Transverse colon (tissue), 4 donors: ENCODE measurements around the gene RNU6-1. TPM values are rescaled to one million over a fixed set of nuclear protein-coding genes. Genes with fewer than 3 reads are reported as not detected.

Source experiments
- DNase-seq: peaks from one replicate; pipeline ENCODE4 v3.0.0-alpha.2; 2019
- H3K27ac ChIP-seq, 4 donors: fragments of 200-600 bp; sonication (generic); 2 replicates each; pipeline ENCODE4 v1.5.1; 2016 to 2018; ENCODE audit warnings: inconsistent platforms in 4 of 4
- H3K27me3 ChIP-seq: fragments of 200-600 bp; sonication (generic); 2 replicates; pipeline ENCODE4 v1.5.1; 2017; ENCODE audit warnings: inconsistent platforms
- H3K36me3 ChIP-seq, 4 donors: fragments of 200-600 bp; sonication (generic); 2 replicates each; pipeline ENCODE4 v1.5.1; 2017 to 2019; ENCODE audit warnings: inconsistent platforms in 4 of 4
- H3K4me1 ChIP-seq, 4 donors: fragments of 200-600 bp; sonication (generic); 2 replicates each; pipeline ENCODE4 v1.5.1; 2017 to 2020; ENCODE audit warnings: inconsistent platforms in 4 of 4
- H3K4me3 ChIP-seq, 4 donors: fragments of 200-600 bp; sonication (generic); 1 replicate in 1 of 4; 2 replicates in 3 of 4; pipeline versions ENCODE4 v1.5.1 to v1.6.1; 2017 to 2019; ENCODE audit warnings: inconsistent platforms in 4 of 4
- H3K9me3 ChIP-seq, 2 donors: fragments of 200-600 bp; sonication (generic); 2 replicates each; pipeline ENCODE4 v1.5.1; 2017 to 2019; ENCODE audit warnings: inconsistent platforms in 2 of 2
- EP300 ChIP-seq: sonication (generic); formaldehyde crosslinking; IDR thresholded peaks from one replicate; pipeline ENCODE4 v1.6.1; 2017; ENCODE audit warnings: antibody characterized with exemption, low read depth
- POLR2A ChIP-seq: fragments of 450-650 bp; IDR thresholded peaks from one replicate; pipeline ENCODE4 v1.6.1; 2016; ENCODE audit warnings: antibody characterized with exemption, mild to moderate bottlenecking, moderate library complexity
- POLR2AphosphoS5 ChIP-seq, 3 donors: sonication (generic); formaldehyde crosslinking; IDR thresholded peaks; one replicate each; pipeline ENCODE4 v1.6.1; 2016; ENCODE audit warnings: antibody characterized with exemption in 3 of 3
- WGBS, 2 donors: methylation state at CpG; one replicate each; pipeline ENCODE4 v1.1.5; 2018; ENCODE audit warnings: low coverage in 1 of 2; 5-methylcytosine and 5-hydroxymethylcytosine counted together
- in situ Hi-C, 4 donors: fragments of 200-750 bp; cut with MboI; loops; one replicate each; pipeline versions ENCODE4 v1.15.0 to v1.15.1; 2017; ENCODE audit warnings: low sequenced_read_pairs in 3 of 4, low pct_ligation_motif_present in 1 of 4, low pct_unique_long_range_greater_than_20kb in 1 of 4
- intact Hi-C: fragments of 100-400 bp; cut with DNase I; formaldehyde crosslinking; loops from one replicate; pipeline ENCODE4 v1.15.1; 2023; ENCODE audit warnings: low total_unique reads
- total RNA-seq, 4 donors: library from RNA; depleted of rRNA; stranded (reverse); fragments of >200 nt; gene quantifications; one replicate each; pipeline ENCODE4 v1.1.0, GENCODE V29; 2016
- TF ChIP-seq, protein P1 (sequence below), 5 experiments: fragments of 200-600 bp in 3 of 5; fragments of 450-650 bp in 2 of 5; sonication (generic) in 3 of 5; IDR thresholded peaks; 1 replicate in 2 of 5; 2 replicates in 3 of 5; pipeline ENCODE4 v1.5.1; 2016 to 2017; ENCODE audit warnings: antibody characterized with exemption in 5 of 5, inconsistent platforms in 3 of 5, mild to moderate bottlenecking in 2 of 5, moderate library complexity in 1 of 5

The RNU6-1 gene
- total RNA-seq, 4 donors from 2014 or later, result not detected

DNA sequence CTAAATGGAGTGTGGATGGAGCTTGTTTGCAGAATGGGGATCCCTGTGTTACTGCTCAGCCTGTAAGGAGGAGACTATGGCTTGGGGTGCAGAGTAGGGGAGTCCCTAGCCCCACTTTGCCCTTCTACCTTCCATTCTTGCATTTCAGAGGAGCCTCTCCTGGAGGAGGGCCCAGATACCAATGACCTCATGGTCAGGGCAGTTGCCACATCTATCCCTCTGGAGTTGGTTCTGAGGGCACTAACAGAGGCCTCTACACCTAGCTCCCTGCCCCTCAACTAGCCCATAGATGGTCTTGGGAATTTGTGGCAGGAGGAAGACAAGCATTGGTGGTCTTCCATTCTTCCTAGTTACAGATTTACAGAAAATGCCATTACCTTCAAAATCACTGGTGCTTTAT, 8.5 kb downstream of the RNU6-1 start:
- no peak overlapping the region for H3K27ac ChIP-seq
- peaks cover 99% of the 10 kb centered on the region for H3K27me3 ChIP-seq
- no peaks in the 10 kb centered on the region for H3K9me3 ChIP-seq
- H3K4me1 ChIP-seq, result peaks cover 44 to 78% (median 67%) of the 10 kb centered on the region in 4 donors
- in situ Hi-C loops, result loop anchor here (10.0 to 25.0 kb wide), 5 partner anchors 317 to 894 kb away; no protein-coding TSS in a partner anchor
- H3K36me3 ChIP-seq, result no peaks in the 10 kb centered on the region
- TF ChIP-seq POLR2A (no peak), POLR2AphosphoS5 (IDR thresholded peaks at IDR 0.05) (no peak), EP300 (no peak)
- TF ChIP-seq, protein P1, sequence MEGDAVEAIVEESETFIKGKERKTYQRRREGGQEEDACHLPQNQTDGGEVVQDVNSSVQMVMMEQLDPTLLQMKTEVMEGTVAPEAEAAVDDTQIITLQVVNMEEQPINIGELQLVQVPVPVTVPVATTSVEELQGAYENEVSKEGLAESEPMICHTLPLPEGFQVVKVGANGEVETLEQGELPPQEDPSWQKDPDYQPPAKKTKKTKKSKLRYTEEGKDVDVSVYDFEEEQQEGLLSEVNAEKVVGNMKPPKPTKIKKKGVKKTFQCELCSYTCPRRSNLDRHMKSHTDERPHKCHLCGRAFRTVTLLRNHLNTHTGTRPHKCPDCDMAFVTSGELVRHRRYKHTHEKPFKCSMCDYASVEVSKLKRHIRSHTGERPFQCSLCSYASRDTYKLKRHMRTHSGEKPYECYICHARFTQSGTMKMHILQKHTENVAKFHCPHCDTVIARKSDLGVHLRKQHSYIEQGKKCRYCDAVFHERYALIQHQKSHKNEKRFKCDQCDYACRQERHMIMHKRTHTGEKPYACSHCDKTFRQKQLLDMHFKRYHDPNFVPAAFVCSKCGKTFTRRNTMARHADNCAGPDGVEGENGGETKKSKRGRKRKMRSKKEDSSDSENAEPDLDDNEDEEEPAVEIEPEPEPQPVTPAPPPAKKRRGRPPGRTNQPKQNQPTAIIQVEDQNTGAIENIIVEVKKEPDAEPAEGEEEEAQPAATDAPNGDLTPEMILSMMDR (IDR thresholded peaks at IDR 0.05), result no peak
- intact Hi-C loops, result loop anchor here (10.0 kb wide), 1 partner anchor 367 kb away; no protein-coding TSS in a partner anchor
- no peak overlapping the region for H3K4me3 ChIP-seq
- DNase-seq, result no peak

DNA sequence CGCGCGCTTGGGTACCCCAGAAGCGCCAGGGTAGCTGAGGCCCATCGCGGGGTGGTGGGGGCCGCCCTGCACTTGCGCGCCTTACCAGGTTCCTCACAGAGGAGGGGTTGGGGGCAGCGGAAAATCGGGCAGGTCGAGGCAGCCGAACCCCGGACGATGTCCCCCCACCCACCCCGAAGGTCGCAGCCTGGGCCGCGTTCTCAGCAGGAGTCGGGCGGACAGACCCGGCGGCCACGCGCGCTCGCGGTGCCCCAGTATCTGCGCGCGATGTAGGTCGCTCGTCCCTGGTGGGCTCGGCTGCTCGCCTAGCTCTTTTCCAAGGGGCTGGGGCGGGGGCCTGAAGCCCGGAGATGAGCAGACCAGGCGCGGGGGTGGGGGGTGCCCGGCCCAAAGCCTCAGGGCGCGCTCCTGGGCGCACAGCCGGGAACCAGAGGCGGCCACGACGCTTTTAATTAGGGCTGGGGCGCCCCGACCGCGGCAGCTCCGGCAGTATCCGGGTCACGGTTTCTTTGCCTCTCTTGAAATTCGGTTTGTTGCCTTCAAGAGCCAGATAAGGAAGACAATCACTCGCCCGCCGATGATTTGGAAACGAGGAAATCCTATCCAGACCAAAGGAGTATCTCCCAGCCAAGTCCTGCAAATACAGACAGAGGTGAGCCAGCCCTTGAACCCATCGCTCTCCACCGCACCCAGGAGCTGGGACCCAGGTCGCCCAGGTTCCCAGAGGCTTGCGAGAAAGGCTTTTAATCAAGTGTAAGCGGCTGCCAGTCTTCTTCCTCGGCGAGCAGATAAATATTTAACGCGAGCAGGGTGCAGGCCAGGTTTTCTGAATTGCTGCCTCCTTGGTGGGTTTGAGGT, 10.0 kb downstream of the RNU6-1 start:
- Histone ChIP-seq H3K4me3 (no peak overlapping the region), H3K9me3 (no peaks in the 10 kb centered on the region), H3K27ac (no peak overlapping the region), H3K36me3 (no peaks in the 10 kb centered on the region), H3K4me1 (peaks cover 30 to 76% (median 67%) of the 10 kb centered on the region in 4 donors), H3K27me3 (peaks cover 100% of the 10 kb centered on the region)
- 30% methylated on average over 67 of the region's 68 CpGs; no CpG with 5 or more reads in 1 of the 2 donors for WGBS, 2 donors
- no peak for DNase-seq
- intact Hi-C loops (loop anchor here (10.0 kb wide), 1 partner anchor 365 kb away; no protein-coding TSS in a partner anchor), in situ Hi-C loops (loop anchor here (10.0 to 25.0 kb wide), 5 partner anchors 315 to 893 kb away; no protein-coding TSS in a partner anchor)
- no peak for TF ChIP-seq EP300
- TF ChIP-seq, protein P1 (IDR thresholded peaks at IDR 0.05), result no peak
- TF ChIP-seq POLR2AphosphoS5 (IDR thresholded peaks at IDR 0.05), result no peak
- no peak for TF ChIP-seq POLR2A

DNA sequence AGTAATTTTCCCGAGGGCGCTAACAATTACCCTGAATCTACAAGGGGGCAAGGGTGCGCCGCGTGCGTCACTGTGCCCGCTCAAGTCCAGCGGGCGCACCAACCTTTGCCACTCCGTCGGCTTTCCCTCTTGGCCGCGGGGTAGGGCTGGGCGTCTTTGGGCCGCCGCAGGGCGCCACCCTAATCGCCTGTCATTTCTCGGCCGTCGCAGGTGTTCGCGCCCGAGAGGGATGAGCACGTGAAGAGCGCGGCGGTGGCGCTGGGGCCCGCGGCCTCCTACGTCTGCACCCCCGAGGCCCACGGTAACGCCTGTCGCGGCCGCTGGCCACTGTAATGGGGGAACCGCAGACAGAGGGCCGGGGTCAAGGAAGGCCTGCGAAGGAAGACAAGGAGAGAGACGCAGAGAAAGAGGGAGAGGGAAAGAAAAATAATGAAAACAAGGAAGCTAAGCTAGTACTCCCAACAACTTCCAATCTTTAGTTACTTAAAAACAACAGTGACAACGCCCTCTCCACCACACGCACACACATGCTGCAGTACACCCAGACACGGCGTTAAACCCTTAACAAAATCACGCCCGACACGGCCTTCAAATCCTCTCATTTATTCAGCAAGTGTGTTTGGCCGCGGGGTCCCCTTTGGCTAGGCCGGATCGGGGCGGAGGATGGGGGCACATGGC, 10.7 kb downstream of the RNU6-1 start:
- 9% methylated on average over 54 of the region's 54 CpGs; no CpG with 5 or more reads in 1 of the 2 donors for WGBS, 2 donors
- no peak for DNase-seq
- intact Hi-C loops (no loop called here), in situ Hi-C loops (loop anchor here in 1 of 4 donors (25.0 kb wide), 1 partner anchor 892 kb away; no protein-coding TSS in a partner anchor)
- Histone ChIP-seq H3K36me3 (no peaks in the 10 kb centered on the region), H3K4me3 (peak overlapping the region in 1 of 4 donors; percentile 30), H3K27ac (no peak overlapping the region), H3K4me1 (peaks cover 23 to 74% (median 59%) of the 10 kb centered on the region in 4 donors), H3K9me3 (no peaks in the 10 kb centered on the region), H3K27me3 (peaks cover 100% of the 10 kb centered on the region)
- TF ChIP-seq POLR2A, result no peak
- TF ChIP-seq POLR2AphosphoS5 (IDR thresholded peaks at IDR 0.05), result no peak
- no peak for TF ChIP-seq EP300
- TF ChIP-seq, protein P1 (IDR thresholded peaks at IDR 0.05), result no peak
